DND-41 (cell line): ENCODE results near the gene TFIP11.

Source experiments
- ATAC-seq: fragments of 200-7000 bp; cut with Tn5 transposase; 3 replicates; pipeline ENCODE4 v1.9.1; 2021; ENCODE audit warnings: low read depth; ENCODE audit not compliant: insufficient read depth
- DNase-seq: peaks from one replicate; pipeline ENCODE4 v3.0.0-alpha.2; 2020
- H2AFZ ChIP-seq: 2 replicates; pipeline ENCODE4 v1.6.0; 2012; ENCODE audit warnings: low read depth, low read length
- H3K27ac ChIP-seq: 2 replicates; pipeline ENCODE4 v1.5.1; 2012; ENCODE audit warnings: low read length, inconsistent platforms
- H3K27me3 ChIP-seq: fragments of 200-600 bp; sonication (generic); 2 replicates; pipeline ENCODE4 v1.6.0; 2012; ENCODE audit warnings: low read length, mild to moderate bottlenecking, inconsistent platforms; ENCODE audit not compliant: insufficient read depth, poor library complexity
- H3K36me3 ChIP-seq: 2 replicates; pipeline ENCODE4 v1.5.1; 2012; ENCODE audit warnings: low read length, inconsistent platforms; ENCODE audit not compliant: insufficient read depth
- H3K4me1 ChIP-seq: 2 replicates; pipeline ENCODE4 v1.5.1; 2012; ENCODE audit warnings: mild to moderate bottlenecking, low read length; ENCODE audit not compliant: insufficient read depth
- H3K4me2 ChIP-seq: 2 replicates; pipeline ENCODE4 v1.6.0; 2012; ENCODE audit warnings: mild to moderate bottlenecking, moderate library complexity, low read length, inconsistent platforms; ENCODE audit not compliant: insufficient read depth
- H3K4me3 ChIP-seq, 2 experiments: fragments of 200-600 bp in 1 of 2; shearing (Covaris generic) in 1 of 2; 2 replicates each; pipeline ENCODE4 v1.5.1; 2012 to 2016; ENCODE audit warnings: inconsistent platforms in 2 of 2, low read length in 2 of 2, mild to moderate bottlenecking in 2 of 2, low read depth in 1 of 2, moderate library complexity in 1 of 2
- H3K79me2 ChIP-seq: 2 replicates; pipeline ENCODE4 v1.6.0; 2012; ENCODE audit warnings: low read length, inconsistent platforms; ENCODE audit not compliant: insufficient read depth
- H3K9ac ChIP-seq: 2 replicates; pipeline ENCODE4 v1.6.0; 2012; ENCODE audit warnings: low read depth, mild to moderate bottlenecking, inconsistent platforms, low read length, moderate library complexity
- H3K9me3 ChIP-seq: 2 replicates; pipeline ENCODE4 v1.5.1; 2012; ENCODE audit warnings: low read length, moderate library complexity, mild to moderate bottlenecking, inconsistent platforms; ENCODE audit not compliant: insufficient read depth, severe bottlenecking
- H4K20me1 ChIP-seq: 2 replicates; pipeline ENCODE4 v1.6.0; 2012; ENCODE audit warnings: low read length; ENCODE audit not compliant: insufficient read depth
- EZH2 ChIP-seq: IDR thresholded peaks from 3 replicates; pipeline ENCODE4 v1.6.1; 2012; ENCODE audit warnings: borderline replicate concordance, low read depth, mild to moderate bottlenecking, moderate library complexity, low read length, inconsistent platforms; ENCODE audit not compliant: severe bottlenecking
- TF ChIP-seq, protein P1 (sequence below): IDR thresholded peaks from 2 replicates; pipeline ENCODE4 v1.5.1; 2012; ENCODE audit warnings: borderline replicate concordance, low read length, moderate library complexity, mild to moderate bottlenecking; ENCODE audit not compliant: poor library complexity, severe bottlenecking; ENCODE audit errors: extremely low read depth

TFIP11 gene

DNA sequence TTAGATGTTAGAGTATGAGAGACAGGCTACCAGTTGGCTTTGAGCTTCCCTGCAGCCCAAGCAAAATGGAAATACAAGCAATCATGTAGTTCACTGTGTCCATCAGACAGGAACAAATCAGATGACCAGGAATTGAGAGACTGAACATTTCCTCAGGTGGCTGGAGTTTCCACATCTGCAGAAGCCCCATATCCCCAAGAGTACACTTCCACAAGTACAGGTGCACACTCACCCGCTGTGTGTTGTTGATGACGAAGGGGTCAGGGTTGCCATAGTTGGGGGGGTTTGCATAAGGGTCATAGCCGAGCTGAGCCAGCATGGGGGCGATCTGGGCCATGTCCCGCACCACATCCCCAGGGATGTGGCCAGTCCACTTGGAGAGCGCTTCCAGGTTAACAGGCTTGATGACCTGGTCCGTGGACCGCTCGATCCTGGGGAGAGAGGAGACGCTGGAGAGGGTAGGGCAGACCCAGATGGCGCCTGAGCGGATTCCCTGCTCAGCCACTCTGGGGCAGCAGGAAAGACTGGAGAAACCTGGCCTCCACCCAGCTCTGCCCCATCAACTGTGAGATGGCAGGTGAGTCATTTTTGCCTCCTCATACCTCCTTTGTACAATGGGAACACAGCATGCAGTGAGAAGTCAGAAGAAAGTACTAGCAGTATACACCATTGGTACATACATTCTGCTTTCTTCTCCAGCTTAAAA, 23.9 kb upstream of the TFIP11 start:
- TF ChIP-seq, protein P1, sequence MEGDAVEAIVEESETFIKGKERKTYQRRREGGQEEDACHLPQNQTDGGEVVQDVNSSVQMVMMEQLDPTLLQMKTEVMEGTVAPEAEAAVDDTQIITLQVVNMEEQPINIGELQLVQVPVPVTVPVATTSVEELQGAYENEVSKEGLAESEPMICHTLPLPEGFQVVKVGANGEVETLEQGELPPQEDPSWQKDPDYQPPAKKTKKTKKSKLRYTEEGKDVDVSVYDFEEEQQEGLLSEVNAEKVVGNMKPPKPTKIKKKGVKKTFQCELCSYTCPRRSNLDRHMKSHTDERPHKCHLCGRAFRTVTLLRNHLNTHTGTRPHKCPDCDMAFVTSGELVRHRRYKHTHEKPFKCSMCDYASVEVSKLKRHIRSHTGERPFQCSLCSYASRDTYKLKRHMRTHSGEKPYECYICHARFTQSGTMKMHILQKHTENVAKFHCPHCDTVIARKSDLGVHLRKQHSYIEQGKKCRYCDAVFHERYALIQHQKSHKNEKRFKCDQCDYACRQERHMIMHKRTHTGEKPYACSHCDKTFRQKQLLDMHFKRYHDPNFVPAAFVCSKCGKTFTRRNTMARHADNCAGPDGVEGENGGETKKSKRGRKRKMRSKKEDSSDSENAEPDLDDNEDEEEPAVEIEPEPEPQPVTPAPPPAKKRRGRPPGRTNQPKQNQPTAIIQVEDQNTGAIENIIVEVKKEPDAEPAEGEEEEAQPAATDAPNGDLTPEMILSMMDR = no peak
- no peak for TF ChIP-seq EZH2
- Histone ChIP-seq H4K20me1 (no peaks in the 10 kb centered on the region), H3K9ac (no peak overlapping the region), H3K27ac (no peak overlapping the region), H3K79me2 (no peaks in the 10 kb centered on the region), H3K4me3 (no peak overlapping the region), H3K4me2 (no peak overlapping the region), H3K36me3 (peaks cover 27% of the 10 kb centered on the region), H3K27me3 (no peaks in the 10 kb centered on the region), H3K4me1 (no peaks in the 10 kb centered on the region), H3K9me3 (no peaks in the 10 kb centered on the region), H2AFZ (no peak overlapping the region)
- ATAC-seq = no peak
- no peak for DNase-seq

DNA sequence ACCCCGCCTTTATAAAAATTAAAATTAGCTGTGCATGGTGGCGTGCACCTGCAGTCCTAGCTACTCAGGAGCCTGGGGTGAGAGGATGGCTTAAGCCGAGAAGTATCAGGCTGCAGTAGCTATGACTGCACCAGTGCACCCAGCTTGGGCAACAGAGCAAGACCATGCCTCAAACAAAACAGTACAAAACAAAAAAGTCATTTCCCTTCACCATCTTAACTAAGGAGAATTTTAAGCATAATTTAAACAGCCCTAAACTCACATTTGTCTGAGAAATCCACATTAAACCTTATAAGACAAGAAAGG, 23.3 kb upstream of the TFIP11 start:
- H3K9ac ChIP-seq = no peak overlapping the region
- H3K27ac ChIP-seq = no peak overlapping the region
- H3K36me3 ChIP-seq = peaks cover 21% of the 10 kb centered on the region
- no peaks in the 10 kb centered on the region for H3K4me1 ChIP-seq
- no peak for TF ChIP-seq EZH2
- TF ChIP-seq, protein P1 = no peak
- no peak overlapping the region for H2AFZ ChIP-seq
- no peaks in the 10 kb centered on the region for H3K9me3 ChIP-seq
- DNase-seq (no peak), ATAC-seq (no peak)
- no peaks in the 10 kb centered on the region for H3K27me3 ChIP-seq
- no peak overlapping the region for H3K4me2 ChIP-seq
- no peak overlapping the region for H3K4me3 ChIP-seq
- H3K79me2 ChIP-seq = no peaks in the 10 kb centered on the region
- H4K20me1 ChIP-seq = no peaks in the 10 kb centered on the region

DNA sequence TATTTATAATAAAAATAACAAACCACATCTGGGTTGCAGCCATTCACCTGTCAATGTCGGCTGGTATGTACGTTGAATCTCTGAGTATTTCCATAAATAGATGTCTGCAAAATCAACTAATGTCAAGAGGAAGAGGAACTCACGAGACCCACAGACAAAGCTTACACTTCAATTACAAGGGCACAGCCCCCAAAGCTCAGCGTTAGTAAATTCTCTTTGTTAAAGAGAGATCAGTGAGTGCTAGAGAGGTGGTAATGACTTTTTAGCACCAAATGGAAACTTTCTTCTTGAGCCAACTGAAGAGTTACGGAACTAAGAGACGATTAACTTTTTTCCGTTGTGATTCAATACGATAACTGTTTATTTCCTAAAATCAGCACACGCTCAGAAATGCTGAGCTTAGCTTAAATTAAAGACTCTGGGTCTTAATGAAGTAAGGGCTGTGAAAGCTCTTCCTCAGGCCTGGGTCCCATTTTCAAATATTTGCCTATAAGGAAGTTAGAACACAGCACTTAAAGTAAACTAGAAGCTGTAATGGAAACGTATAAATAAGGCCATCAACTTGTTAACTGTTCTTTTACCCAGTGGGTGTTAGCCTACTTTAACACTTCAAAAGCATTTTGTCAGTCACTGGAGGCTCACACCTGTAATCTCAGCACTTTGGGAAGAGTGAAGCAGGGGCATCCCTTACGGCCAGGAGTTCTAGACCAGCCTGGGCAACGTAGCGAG, 22.8 kb upstream of the TFIP11 start:
- H3K9me3 ChIP-seq = no peaks in the 10 kb centered on the region
- no peaks in the 10 kb centered on the region for H3K79me2 ChIP-seq
- ATAC-seq (no peak), DNase-seq (no peak)
- no peak overlapping the region for H2AFZ ChIP-seq
- TF ChIP-seq, protein P1 = no peak
- TF ChIP-seq EZH2 = no peak
- H3K27me3 ChIP-seq = no peaks in the 10 kb centered on the region
- H3K9ac ChIP-seq = no peak overlapping the region
- H3K4me3 ChIP-seq = no peak overlapping the region
- no peak overlapping the region for H3K4me2 ChIP-seq
- H3K36me3 ChIP-seq = peaks cover 19% of the 10 kb centered on the region
- H4K20me1 ChIP-seq = no peaks in the 10 kb centered on the region
- no peak overlapping the region for H3K27ac ChIP-seq
- no peaks in the 10 kb centered on the region for H3K4me1 ChIP-seq
